CD4-positive, alpha-beta memory T cell (primary cell): ENCODE data around the gene TMOD3. TPM values are rescaled to one million over a fixed set of nuclear protein-coding genes. Genes with fewer than 3 reads are reported as not detected.

Experiments
- CTCF ChIA-PET: fragments of 350-600 bp; sonication (Branson Sonifier 250); formaldehyde crosslinking; loops from one replicate; lab custom pipeline; 2021; ENCODE audit warnings: inconsistent platforms; ENCODE audit not compliant: partially characterized antibody; lab: Charles Lee
- POLR2A ChIA-PET: fragments of 350-600 bp; sonication (Branson Sonifier 250); formaldehyde crosslinking; loops from one replicate; lab custom pipeline; 2021; ENCODE audit not compliant: partially characterized antibody; lab: Charles Lee
- DNase-seq, 5 donors: peaks; one replicate each; pipeline versions ENCODE4 v3.0.0 to v3.0.0-alpha.2; 2020 to 2022; ENCODE audit warnings: mixed read lengths in 1 of 5
- H3K27ac ChIP-seq: one replicate; pipeline ENCODE4 v1.7.0; 2013; ENCODE audit warnings: low read depth, low read length
- H3K27me3 ChIP-seq: 2 replicates; pipeline ENCODE4 v1.7.0; 2013; ENCODE audit warnings: mild to moderate bottlenecking, low read length, moderate library complexity; ENCODE audit not compliant: insufficient read depth
- H3K36me3 ChIP-seq: 2 replicates; pipeline ENCODE4 v1.7.0; 2013; ENCODE audit warnings: mild to moderate bottlenecking, low read length, moderate library complexity; ENCODE audit not compliant: insufficient read depth
- H3K4me1 ChIP-seq: 2 replicates; pipeline ENCODE4 v1.7.0; 2013; ENCODE audit warnings: mild to moderate bottlenecking, low read length, moderate library complexity; ENCODE audit not compliant: insufficient read depth
- H3K4me3 ChIP-seq, 2 donors: one replicate each; pipeline ENCODE4 v1.7.0; 2013; ENCODE audit warnings: low read length in 2 of 2, mild to moderate bottlenecking in 1 of 2
- H3K9me3 ChIP-seq, 2 donors: one replicate each; pipeline ENCODE4 v1.7.0; 2013; ENCODE audit warnings: low read length in 2 of 2, control low read depth in 1 of 2; ENCODE audit not compliant: control insufficient read depth in 1 of 2
- H3K27ac Mint-ChIP-seq, 7 donors: one replicate each; pipeline ENCODE4 v1.8.0; 2020 to 2021; ENCODE audit warnings: mixed read lengths in 7 of 7, mild to moderate bottlenecking in 6 of 7, inconsistent platforms in 3 of 7, moderate library complexity in 3 of 7
- H3K27me3 Mint-ChIP-seq, 2 donors: one replicate each; pipeline ENCODE4 v1.8.0; 2020 to 2021; ENCODE audit warnings: mixed read lengths in 2 of 2
- H3K36me3 Mint-ChIP-seq, 2 donors: one replicate each; pipeline ENCODE4 v1.8.0; 2020 to 2021; ENCODE audit warnings: mixed read lengths in 2 of 2, inconsistent platforms in 1 of 2, mild to moderate bottlenecking in 1 of 2
- H3K4me1 Mint-ChIP-seq, 4 donors: one replicate each; pipeline ENCODE4 v1.8.0; 2020 to 2021; ENCODE audit warnings: mixed read lengths in 4 of 4, mild to moderate bottlenecking in 1 of 4
- H3K4me3 Mint-ChIP-seq, 8 donors: one replicate each; pipeline ENCODE4 v1.8.0; 2020 to 2021; ENCODE audit warnings: mixed read lengths in 8 of 8, mild to moderate bottlenecking in 7 of 8, moderate library complexity in 6 of 8, inconsistent platforms in 3 of 8
- H3K9me3 Mint-ChIP-seq, 8 donors: one replicate each; pipeline ENCODE4 v1.8.0; 2020 to 2021; ENCODE audit warnings: mixed read lengths in 8 of 8, mild to moderate bottlenecking in 5 of 8, inconsistent platforms in 3 of 8, moderate library complexity in 1 of 8
- intact Hi-C: fragments of 100-400 bp; cut with micrococcal nuclease; formaldehyde crosslinking; loops from one replicate; pipeline ENCODE4 v1.15.1; 2023
- polyA plus RNA-seq, 2 donors: library from polyadenylated mRNA; unstranded; fragments of 300-500 nt; fragmentation: Illumina TruSeq; gene quantifications; one replicate each; pipeline ENCODE4 v1.2.3, GENCODE V29; 2021
- total RNA-seq, 2 experiments: library from RNA; stranded (reverse); gene quantifications; one replicate each; pipeline ENCODE4 v1.2.3, GENCODE V29; 2021

TMOD3 gene
- total and polyA plus RNA-seq, 4 experiments from 2014 or later: 37.8 to 59.3 (median 46.4) TPM

DNA sequence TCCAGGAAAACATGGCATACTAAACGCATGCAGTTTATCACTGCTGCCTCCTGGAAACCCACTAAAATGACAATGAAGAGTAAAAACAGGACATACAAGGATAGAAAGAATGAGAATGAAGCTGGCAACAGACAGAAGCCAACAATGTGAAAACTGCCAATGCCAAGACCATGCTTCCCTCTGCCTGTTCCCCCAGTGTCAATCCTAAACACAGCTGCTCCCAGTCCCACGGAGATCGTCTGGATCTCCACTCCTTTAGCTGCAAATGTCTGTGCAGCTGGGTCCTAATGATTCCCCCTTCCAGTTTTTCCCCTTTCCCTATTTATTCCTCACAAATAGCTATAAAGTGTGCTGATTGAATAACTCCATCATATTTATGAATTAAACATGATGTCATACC lies 126.1 kb downstream of the TMOD3 start:
- Histone ChIP-seq H3K4me3 (no peak overlapping the region), H3K27ac (no peak overlapping the region), H3K9me3 (no peaks in the 10 kb centered on the region), H3K4me1 (no peaks in the 10 kb centered on the region), H3K36me3 (peaks cover 68% of the 10 kb centered on the region), H3K27me3 (no peaks in the 10 kb centered on the region)
- H3K9me3 Mint-ChIP-seq: no peaks in the 10 kb centered on the region
- ChIA-PET CTCF (interaction anchor here (0.8 kb wide), 1 partner anchor 32 kb away, joined by 4 read pairs; no protein-coding TSS in a partner anchor), POLR2A (interaction anchor here (0.5 kb wide), 1 partner anchor 99 kb away, joined by 3 read pairs; no protein-coding TSS in a partner anchor)
- no peak for DNase-seq
- no peak overlapping the region for H3K27ac Mint-ChIP-seq
- no peak overlapping the region for H3K4me3 Mint-ChIP-seq
- intact Hi-C loops: no loop called here
- peaks cover 0 to 6% (median 0%) of the 10 kb centered on the region in 4 donors for H3K4me1 Mint-ChIP-seq
- H3K36me3 Mint-ChIP-seq: peaks cover 56 to 75% of the 10 kb centered on the region in 2 donors
- H3K27me3 Mint-ChIP-seq: no peaks in the 10 kb centered on the region

Other genes with a start within 250 kb of the TMOD3 start
- 10 to 100 TPM in 1 of 2 experiments, 1 to 10 TPM in 1; 8.3 to 10.1 TPM for gene DMXL2, start 206.9 kb upstream of the TMOD3 start, total RNA-seq
- under 1 TPM; 0.14 to 0.30 TPM for gene DMXL2, start 206.9 kb upstream of the TMOD3 start, polyA plus RNA-seq
- gene SCG3, start 148.2 kb upstream of the TMOD3 start, total RNA-seq: not detected
- gene SCG3, start 148.2 kb upstream of the TMOD3 start, polyA plus RNA-seq: not detected
- gene LYSMD2, start 92.0 kb upstream of the TMOD3 start, total RNA-seq: 10 to 100 TPM; 33.0 to 35.2 TPM
- gene LYSMD2, start 92.0 kb upstream of the TMOD3 start, polyA plus RNA-seq: 10 to 100 TPM; 63.0 to 70.8 TPM
- gene TMOD2, start 78.1 kb upstream of the TMOD3 start, total RNA-seq: 10 to 100 TPM; 20.0 to 20.3 TPM
- 1 to 10 TPM; 1.4 to 2.8 TPM for gene TMOD2, start 78.1 kb upstream of the TMOD3 start, polyA plus RNA-seq
- gene LEO1, start 142.1 kb downstream of the TMOD3 start, total RNA-seq: 10 to 100 TPM; 21.7 to 22.2 TPM
- 10 to 100 TPM; 12.6 to 28.0 TPM for gene LEO1, start 142.1 kb downstream of the TMOD3 start, polyA plus RNA-seq
- 10 to 100 TPM; 18.2 to 24.0 TPM for gene MAPK6, start 189.6 kb downstream of the TMOD3 start, total RNA-seq
- 1 to 10 TPM; 7.1 to 8.0 TPM for gene MAPK6, start 189.6 kb downstream of the TMOD3 start, polyA plus RNA-seq